Hematopoietic multipotent progenitor cell treated with erythropoietin and hydrocortisone succinate and interleukin-3 and kit ligand, for 15 days (in vitro differentiated cells): ENCODE data around the gene NRXN2.
"Not testable (repeated sequence)": the region's sequence is repeated elsewhere in the genome, so short reads cannot be mapped to it uniquely, and the experiment has no call there.

Experiments used
- DNase-seq: peaks from one replicate; pipeline ENCODE4 v3.0.0-alpha.2; 2015; ENCODE audit warnings: low spot score

The NRXN2 gene

GRCh38 chr11:64563966-64564365 is 159.0 kb downstream of the NRXN2 start:
- no peak for DNase-seq

GRCh38 chr11:64562723-64563351 is 160.2 kb downstream of the NRXN2 start:
- DNase-seq: no peak

GRCh38 chr11:64561984-64562722 is 160.8 kb downstream of the NRXN2 start:
- no peak for DNase-seq

GRCh38 chr11:64561429-64561828 is 161.6 kb downstream of the NRXN2 start:
- not testable (repeated sequence) for DNase-seq

- no peak for DNase-seq
These were observed 162.1 kb downstream of the NRXN2 start for GRCh38 chr11:64560941-64561340.

- DNase-seq: no peak
These were observed 162.7 kb downstream of the NRXN2 start for GRCh38 chr11:64560139-64560771.

GRCh38 chr11:64559351-64560138 is 163.5 kb downstream of the NRXN2 start:
- no peak for DNase-seq

GRCh38 chr11:64558869-64559268 is 164.1 kb downstream of the NRXN2 start:
- no peak for DNase-seq

- DNase-seq: no peak
These were observed 164.8 kb downstream of the NRXN2 start for GRCh38 chr11:64558065-64558745.

GRCh38 chr11:64556721-64557250 is 166.2 kb downstream of the NRXN2 start:
- no peak for DNase-seq
